GM12874 (cell line): Measurements from ENCODE around the gene WDR49.

Experiments
- TF ChIP-seq, protein P1 (sequence below): IDR thresholded peaks from 2 replicates; pipeline ENCODE4 v1.5.1; 2011; ENCODE audit warnings: low read depth, mild to moderate bottlenecking, control low read depth, low read length, moderate library complexity; ENCODE audit not compliant: insufficient read depth

Gene WDR49

GRCh38 chr3:167575000-167575600 is 78.6 kb downstream of the WDR49 start:
- TF ChIP-seq, protein P1, sequence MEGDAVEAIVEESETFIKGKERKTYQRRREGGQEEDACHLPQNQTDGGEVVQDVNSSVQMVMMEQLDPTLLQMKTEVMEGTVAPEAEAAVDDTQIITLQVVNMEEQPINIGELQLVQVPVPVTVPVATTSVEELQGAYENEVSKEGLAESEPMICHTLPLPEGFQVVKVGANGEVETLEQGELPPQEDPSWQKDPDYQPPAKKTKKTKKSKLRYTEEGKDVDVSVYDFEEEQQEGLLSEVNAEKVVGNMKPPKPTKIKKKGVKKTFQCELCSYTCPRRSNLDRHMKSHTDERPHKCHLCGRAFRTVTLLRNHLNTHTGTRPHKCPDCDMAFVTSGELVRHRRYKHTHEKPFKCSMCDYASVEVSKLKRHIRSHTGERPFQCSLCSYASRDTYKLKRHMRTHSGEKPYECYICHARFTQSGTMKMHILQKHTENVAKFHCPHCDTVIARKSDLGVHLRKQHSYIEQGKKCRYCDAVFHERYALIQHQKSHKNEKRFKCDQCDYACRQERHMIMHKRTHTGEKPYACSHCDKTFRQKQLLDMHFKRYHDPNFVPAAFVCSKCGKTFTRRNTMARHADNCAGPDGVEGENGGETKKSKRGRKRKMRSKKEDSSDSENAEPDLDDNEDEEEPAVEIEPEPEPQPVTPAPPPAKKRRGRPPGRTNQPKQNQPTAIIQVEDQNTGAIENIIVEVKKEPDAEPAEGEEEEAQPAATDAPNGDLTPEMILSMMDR, result no peak

- TF ChIP-seq, protein P1, result no peak
Measured at GRCh38 chr3:167572991-167573390, 80.8 kb downstream of the WDR49 start.

DNA sequence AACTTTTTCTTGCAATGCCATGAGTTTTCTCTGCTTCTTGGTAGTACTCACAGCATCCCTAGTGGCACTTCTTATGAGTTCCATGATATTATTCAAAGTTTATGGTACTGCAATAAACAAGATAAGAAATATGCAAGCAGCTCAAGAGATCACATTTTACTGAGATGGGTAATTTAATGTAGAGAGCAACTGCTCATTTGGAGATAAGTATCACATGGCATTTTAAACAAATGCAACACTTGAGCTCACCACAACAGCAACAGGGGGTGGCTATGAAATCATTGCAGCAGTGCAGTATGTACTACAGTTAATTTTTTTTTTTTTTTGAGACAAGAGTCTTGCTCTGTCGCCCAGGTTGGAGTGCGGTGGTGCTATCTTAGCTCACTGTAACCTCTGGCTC is 85.1 kb downstream of the WDR49 start:
- TF ChIP-seq, protein P1, result no peak

DNA sequence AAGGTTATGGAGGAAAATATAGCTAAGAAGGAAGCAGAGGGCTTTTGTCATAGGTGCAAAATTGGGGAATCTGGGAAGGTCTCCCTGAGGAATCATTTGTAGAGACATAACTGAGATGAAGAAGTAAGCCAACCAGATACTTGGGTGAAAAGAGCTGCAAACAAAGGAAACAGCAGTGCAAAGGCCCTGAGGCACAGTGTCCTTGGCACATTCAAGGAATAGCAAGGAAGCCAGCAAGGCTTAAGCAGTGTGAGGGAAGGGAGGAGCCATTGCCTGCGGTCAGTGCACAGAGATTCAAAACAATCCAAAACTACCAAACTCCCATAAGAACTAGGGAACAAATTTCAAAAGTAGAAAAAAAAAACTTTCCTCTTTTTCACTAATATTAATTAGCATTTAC is 88.3 kb downstream of the WDR49 start:
- TF ChIP-seq, protein P1, result no peak

DNA sequence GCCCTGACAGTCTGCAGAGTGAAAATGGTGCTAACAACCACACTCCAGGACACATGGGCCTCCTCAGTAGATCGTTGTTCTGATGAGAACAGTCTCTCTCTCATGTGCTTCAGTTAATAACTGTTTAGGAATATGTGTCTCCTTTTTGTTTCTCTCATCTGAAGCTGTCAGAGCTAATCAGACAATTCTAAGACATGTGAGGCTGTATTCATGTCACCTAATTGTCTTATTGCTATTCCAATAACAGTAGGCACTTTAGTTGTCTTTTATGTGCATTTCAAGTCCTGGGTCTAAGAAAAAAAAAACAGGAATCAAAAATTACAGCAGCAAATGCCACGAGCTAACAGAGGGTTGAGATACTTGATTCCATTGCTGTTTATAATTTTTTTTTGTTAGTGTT is 89.1 kb downstream of the WDR49 start:
- TF ChIP-seq, protein P1, result no peak

DNA sequence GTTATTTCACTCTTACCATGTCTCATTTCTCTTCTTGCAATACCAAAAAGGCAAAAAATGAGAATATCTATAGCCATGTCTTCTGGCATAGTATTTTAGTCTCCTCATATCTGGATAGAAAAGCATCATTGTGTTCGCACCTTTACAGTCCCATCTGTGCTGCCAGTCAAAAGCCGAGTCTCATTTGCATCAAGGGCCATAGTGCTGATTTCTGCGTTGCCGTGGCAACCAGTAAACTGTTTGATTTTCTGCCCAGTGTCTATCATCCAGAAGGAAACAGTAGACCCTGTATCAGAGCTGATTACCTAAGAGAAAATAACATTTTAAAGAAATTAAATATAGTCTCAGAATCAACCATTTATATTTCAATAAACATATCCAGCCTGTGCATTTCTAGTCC is 93.8 kb downstream of the WDR49 start:
- TF ChIP-seq, protein P1, result no peak

DNA sequence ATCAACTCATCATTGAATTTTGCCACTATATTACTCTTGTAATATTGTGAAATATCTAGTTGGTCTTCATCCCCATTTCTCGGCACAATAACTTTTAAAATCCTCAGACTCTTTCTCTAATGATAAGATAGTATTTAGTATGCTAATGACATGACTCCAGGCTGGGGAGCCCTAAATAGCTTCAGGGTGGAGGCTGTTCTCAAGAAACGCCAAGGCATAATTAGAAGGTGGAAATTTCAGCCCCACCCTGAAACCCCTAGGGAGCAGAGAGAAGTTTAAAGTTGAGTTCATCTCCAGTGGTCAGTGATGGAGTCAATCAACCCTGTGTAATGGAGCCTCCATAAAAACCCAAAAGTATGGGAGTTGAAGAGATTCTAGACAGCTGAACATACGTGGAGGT is 98.8 kb downstream of the WDR49 start:
- TF ChIP-seq, protein P1, result no peak
